GM19025 (cell line): ENCODE data around the gene PARP1.
"Not testable (repeated sequence)": the region's sequence is repeated elsewhere in the genome, so short reads cannot be mapped to it uniquely, and the experiment has no call there.

Source experiments
- ATAC-seq: cut with Tn5 transposase; IDR thresholded peaks from one replicate; pipeline ENCODE4 v1.9.1; 2021; ENCODE audit warnings: mild to moderate bottlenecking, low read depth, moderate library complexity; ENCODE audit not compliant: unreplicated experiment

PARP1 gene

GRCh38 chr1:226407497-226408284 lies at the start of gene PARP1:
PARP1 (minus strand) TSS chr1:226408093; CDS start chr1:226407929, 164 bp downstream.
- ATAC-seq, result peak; percentile 72

GRCh38 chr1:226457307-226457712 lies 49.4 kb upstream of the PARP1 start:
- ATAC-seq, result no peak

GRCh38 chr1:226455843-226456242 lies 48.0 kb upstream of the PARP1 start:
- no peak for ATAC-seq

- ATAC-seq, result no peak
Observed at GRCh38 chr1:226454349-226454748, 46.5 kb upstream of the PARP1 start.

GRCh38 chr1:226453015-226453704 lies 45.3 kb upstream of the PARP1 start:
- ATAC-seq, result no peak

GRCh38 chr1:226450688-226451087 lies 42.8 kb upstream of the PARP1 start:
- no peak for ATAC-seq

GRCh38 chr1:226449823-226450222 lies 41.9 kb upstream of the PARP1 start:
- ATAC-seq, result no peak

GRCh38 chr1:226447932-226448665 lies 40.2 kb upstream of the PARP1 start:
- ATAC-seq, result no peak

- no peak for ATAC-seq
Observed at GRCh38 chr1:226446094-226446493, 38.2 kb upstream of the PARP1 start.

GRCh38 chr1:226444901-226445300 lies 37.0 kb upstream of the PARP1 start:
- ATAC-seq, result peak; percentile 100

GRCh38 chr1:226443439-226443838 lies 35.5 kb upstream of the PARP1 start:
- no peak for ATAC-seq

- no peak for ATAC-seq
Observed at GRCh38 chr1:226443033-226443432, 35.1 kb upstream of the PARP1 start.

- no peak for ATAC-seq
Observed at GRCh38 chr1:226441629-226442028, 33.7 kb upstream of the PARP1 start.

GRCh38 chr1:226440512-226440911 lies 32.6 kb upstream of the PARP1 start:
- ATAC-seq, result no peak

GRCh38 chr1:226438007-226438406 lies 30.1 kb upstream of the PARP1 start:
- no peak for ATAC-seq

GRCh38 chr1:226436855-226437491 lies 29.1 kb upstream of the PARP1 start:
- ATAC-seq, result no peak

- no peak for ATAC-seq
Observed at GRCh38 chr1:226436472-226436854, 28.6 kb upstream of the PARP1 start.

- ATAC-seq, result no peak
Observed at GRCh38 chr1:226433341-226433720, 25.4 kb upstream of the PARP1 start.

GRCh38 chr1:226432586-226433340 lies 24.9 kb upstream of the PARP1 start:
- no peak for ATAC-seq

GRCh38 chr1:226431898-226432297 lies 24.0 kb upstream of the PARP1 start:
- ATAC-seq, result not testable (repeated sequence)
